ENCODE results near the gene RNASE11.
"Not testable (repeated sequence)": the region's sequence is repeated elsewhere in the genome, so short reads cannot be mapped to it uniquely, and the experiment has no call there.

RNASE11 gene

DNA sequence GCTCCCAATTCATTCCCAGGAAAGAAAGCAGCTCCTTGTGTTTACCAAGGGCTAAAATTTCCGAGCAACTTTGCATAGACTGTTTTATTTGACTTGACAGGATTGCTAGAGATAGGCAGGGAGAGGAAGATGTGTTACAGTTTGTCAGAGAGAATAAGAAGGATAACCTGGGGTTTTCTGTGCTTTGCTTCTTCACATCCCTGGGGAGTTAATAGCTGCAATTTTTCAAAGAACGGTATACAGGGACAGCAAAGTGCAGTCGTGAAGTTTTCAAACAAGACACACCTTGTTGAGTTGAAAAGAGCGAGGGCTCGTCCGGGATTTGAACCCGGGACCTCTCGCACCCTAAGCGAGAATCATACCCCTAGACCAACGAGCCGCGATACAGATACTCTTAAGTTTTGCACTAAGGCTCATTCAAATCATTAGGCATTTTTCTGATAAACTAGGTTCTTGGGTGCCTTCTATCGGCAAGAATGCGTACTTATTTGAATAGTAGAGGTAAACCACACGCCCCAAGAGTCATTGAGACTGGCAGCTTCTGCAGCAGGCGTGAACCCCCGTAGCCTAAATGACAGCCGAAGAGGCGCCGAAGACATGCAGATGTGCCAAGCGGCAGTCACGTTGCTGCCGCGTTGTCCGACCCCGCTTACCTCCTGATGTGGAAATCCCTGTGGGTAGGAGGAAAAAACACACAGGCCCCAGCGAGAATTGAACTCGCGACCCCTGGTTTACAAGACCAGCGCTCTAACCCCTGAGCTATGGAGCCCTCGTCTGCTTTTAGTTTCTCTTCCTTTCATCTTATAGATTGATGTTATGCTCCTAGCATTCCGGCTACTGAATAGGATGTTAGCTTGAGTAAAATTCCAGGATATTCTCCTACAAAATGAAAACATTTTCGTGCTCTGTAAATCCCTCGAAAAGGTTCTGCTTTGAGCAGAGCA lies 25.6 kb upstream of the RNASE11 start:
- peak; percentile 93 for DNase-seq

DNA sequence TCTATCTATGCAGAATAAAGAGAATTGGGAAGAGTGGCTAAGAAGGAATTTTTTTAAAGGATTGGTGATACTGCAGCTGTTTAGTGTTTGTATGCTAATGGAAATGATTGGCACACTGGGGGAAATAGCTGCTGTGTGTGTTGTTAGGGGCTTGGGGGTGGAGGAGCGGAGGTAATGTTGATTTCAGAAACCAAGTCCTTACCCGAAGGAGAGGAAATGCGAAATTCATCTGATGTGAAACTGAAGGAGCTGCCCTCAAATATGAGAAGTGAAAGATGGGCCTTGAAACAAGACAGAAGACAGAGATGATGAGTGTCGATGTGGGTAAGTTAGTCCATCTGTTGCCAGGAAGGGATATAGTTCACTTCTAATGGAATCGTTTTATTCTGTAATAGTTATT lies 24.6 kb upstream of the RNASE11 start:
- DNase-seq, result no peak

DNA sequence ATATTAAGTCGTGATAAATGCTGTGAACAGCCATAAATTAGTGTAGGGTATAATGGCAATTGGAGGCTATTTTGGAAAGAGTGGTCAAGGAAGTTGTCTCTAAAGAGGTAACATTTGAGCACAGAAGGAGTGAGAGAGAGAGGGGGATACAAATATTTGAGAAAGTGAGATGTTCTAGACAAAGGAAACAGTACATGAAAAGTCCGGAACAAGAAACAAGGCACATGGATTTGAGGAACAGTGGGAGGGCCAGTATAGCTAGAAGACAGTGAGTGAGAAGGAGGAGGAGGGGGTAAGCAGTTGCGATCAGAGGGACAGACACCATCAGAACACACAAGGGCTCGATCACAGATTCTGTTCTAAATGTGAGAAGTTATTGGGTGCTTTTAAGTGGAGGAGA lies 23.5 kb upstream of the RNASE11 start:
- no peak for DNase-seq

DNA sequence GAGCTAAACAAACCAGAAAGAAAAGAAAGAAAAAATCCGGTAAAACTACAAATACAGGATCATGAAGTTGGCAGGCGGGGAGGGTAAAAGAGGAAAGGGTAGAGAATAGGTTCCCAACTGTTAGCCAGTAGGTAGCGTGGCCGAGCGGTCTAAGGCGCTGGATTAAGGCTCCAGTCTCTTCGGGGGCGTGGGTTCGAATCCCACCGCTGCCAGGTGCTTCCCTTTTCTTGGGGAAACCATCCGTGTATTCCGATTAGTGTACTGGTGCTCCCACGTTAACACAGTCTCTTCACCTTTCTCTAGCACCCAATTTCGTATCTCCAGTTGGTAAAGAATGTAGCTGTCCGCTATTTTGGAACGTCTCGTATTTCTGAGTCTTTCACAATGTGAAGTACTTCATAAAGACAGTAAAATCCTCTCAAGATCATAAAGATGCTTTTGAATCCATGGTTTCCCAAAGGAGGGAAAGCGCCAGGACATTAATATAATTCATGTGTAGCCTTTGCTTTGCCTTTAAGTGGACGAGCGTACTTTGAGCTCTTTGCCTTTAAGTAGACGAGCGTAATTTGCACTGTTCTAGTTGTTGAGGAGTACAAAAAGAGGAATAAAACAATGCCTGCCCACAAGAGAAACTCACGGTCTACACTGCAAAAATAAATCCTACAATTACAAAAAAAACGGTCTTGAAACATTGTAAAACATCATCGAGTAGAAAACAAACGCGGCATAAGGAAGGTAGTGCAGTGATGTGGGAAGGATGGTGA lies 22.4 kb upstream of the RNASE11 start:
- peak; percentile 94 for DNase-seq

DNA sequence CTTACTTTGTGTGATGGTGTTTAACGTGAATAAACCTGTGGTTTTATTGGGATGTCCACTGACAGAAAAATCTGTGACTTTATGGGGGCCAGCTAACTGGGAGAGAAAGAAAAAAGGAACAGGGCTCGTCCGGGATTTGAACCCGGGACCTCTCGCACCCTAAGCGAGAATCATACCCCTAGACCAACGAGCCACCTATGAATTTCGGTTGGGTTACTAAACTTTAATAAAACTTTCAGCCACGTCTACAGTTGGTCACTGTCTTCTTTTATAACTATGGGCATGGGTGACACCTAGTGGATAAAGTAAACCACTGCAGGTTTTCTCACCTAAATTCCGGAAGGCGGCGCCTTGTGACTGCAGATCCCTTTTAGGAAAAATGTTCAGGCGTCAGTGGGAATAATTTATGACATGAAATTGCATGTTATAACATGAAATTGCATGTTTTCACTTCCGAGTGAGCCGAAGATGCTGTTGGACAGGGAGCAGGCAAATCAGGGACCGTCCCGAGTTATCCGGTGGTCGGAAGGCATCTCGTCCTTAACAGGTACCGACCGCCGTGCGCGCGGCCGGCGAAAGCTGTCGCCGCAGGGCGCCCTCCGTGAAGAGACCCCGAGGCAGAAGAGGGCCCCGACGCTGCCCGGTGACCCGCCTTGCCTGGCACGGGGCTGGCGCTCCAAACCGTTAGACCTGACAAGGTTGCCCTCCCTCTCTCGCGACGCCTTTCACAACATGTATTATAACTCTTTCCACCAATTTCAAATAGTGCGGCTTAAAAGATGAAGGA lies 21.6 kb upstream of the RNASE11 start:
- peak; percentile 83 for DNase-seq

DNA sequence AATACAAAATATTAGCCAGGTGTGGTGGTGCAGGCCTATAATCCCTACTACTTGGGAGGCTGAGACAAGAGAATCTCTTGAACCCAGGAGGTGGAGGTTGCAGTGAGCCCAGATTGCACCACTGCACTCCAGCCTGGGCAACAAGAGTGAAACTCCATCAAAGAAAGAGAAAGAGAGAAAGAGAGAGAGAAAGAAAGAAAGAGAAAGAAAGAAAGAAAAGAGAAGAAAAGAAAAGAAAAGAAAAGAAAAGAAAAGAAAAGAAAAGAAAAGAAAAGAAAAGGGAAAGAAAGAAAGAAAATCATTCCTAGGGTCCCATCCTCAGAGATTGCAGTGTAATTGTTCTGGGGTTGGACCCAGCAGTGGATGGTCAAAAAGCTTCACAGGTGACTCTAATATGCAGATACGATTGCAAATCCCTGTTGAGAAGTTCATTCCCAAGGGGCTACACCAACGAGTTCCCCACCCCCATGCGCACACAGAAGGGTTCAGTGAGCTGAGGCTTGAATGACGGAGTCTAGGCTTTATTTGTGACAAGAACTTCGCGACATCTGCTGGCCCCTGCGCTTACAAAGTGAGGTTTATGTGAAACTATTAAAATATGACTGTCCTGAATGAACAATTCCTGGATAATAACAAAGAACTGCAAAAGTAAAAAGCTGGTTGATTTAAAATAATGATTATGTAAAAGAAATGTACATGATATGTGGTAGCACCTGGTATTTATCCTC lies 20.7 kb upstream of the RNASE11 start:
- DNase-seq, result no peak

DNA sequence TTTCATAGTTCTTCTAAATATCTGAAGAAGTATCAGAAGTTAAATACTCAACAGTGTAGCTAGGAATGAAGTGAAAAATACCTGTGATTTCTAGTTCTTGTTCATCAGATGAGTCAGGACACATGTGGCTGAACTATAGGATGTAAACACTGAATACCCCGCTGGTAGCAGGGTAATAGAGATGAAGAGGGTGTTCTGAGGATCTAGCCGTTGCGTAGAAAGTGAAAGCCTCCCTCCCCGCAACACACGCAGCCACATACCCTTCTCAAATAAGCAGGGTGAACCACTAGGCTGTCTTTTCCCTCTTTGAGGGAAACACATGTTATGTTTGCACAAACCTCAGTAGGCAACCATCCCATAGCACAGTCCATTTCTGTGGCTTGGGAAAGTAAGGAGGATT lies 19.8 kb upstream of the RNASE11 start:
- no peak for DNase-seq

DNA sequence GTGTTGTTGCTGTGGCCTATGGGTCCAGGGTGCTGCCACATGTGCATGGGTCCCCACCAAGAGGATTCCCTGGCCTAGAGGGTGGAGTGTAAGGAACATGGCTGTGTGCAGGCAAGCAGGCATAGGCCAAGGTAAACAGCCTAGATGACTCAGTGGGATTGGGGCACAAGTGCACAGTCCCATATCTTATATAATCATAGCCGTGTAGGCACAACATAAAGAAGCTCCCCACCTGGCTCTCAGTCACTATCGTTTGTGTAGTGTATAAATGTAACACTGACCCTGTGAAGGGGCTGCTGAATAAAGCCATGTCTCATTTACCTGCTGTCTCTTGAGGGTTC lies 19.1 kb upstream of the RNASE11 start:
- DNase-seq, result no peak

DNA sequence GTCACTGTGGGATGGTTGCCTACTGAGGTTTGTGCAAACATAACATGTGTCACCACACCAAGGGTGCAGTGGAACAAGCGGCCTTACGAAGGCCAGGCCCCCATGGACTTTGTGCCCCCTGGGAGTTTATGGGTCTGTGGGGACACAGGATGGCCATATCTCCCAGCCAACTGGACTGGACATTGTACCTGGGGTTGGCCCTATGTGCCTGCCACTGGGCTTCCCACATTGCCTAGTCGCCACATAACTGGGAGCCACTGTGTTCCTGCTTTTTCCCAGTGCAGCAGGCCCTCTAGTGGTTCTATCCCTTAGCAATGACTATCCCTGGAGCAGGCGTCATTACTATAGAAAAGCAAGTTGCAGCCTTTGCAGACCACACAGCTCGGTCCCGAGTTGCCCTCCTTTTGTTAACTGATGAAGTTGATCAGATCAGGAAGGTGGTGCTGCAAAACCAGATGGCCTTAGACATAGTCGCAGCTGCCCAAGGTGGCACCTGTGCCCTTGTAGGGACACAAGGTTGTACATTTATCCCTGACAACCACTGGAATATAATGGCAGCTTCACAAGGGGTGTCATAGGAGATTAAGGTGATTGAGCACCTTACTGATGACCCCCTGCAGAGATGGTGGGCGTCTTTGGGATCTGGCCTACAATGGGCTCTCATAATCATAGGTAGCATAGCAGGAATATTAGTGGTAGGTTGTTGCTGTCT lies 18.5 kb upstream of the RNASE11 start:
- no peak for DNase-seq

DNA sequence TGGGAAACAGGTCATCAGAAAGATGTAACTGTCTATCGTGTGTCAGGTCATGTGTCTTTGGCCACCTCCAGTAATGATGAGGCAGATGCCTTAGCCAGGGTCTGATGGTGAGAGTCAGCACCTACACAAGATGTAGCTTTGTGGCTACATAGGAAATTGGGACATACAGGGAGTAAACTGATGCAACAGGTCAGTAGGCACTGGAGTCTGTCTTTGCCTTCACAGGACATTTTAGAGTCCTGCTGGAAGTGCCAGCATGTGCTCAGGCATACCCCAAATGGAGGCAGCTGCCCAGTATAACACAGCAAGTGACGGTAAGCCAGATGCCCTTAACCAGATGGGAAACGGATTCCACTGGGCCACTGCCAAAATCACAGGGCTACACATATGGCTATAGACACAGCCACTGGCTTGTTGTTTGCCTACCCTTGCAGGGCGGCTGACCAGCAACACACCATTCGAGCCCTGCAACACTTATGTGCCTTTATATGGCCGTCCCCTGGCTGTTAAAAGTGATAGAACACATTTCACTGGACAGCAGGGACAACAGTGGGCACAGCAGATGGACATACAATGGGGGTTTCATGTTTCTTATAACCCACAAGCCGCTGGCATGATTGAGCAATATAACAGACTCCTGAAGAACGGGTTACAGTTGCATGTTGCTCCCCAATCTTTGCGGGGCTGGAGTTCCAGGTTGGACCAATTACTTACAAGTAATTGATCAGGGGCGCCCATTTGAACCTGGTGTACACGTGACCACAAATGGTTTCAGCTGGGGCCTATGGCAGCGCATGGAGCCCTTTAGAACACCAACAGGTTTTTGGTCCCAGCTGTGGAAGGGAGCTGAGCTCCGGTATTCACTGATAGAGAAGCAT lies 16.3 kb upstream of the RNASE11 start:
- no peak for DNase-seq

DNA sequence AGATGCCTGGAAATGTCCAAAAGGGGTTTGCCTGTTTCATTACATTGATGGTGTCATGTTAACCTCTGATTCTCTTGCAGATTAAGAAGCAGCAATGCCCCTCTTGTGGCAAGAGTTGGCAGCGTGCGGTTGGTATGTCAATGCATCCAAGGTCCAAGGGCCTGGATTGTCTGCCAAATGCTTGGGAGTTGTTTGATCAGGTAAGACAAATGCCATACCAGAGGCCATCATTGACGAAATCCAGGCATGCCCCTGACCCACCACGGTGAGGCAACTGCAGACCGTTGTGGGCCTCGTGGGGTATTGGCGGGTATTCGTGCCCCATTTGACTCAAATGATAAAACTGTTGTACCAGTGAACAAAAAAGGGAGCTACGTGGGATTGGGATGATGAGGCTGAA lies 14.8 kb upstream of the RNASE11 start:
- no peak for DNase-seq

DNA sequence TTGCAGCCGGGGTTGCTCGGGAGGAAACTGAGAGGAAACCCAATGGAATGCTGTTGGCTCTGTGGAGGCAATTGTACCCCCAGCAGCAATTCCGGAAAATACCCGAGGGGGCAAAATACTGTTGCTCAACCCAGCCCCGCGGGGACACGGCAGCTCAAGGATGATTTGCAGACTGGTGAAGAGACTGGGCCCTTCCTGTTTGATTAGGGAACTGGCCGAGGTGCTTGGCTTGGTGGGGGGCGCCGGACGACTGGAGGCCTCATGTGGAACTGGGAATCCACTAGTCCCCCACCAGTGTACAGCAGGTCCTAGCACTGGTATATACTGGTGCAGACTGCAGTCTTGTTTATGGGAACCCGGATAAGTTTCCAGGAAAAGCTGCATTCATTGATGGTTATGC lies 13.7 kb upstream of the RNASE11 start:
- no peak for DNase-seq

DNA sequence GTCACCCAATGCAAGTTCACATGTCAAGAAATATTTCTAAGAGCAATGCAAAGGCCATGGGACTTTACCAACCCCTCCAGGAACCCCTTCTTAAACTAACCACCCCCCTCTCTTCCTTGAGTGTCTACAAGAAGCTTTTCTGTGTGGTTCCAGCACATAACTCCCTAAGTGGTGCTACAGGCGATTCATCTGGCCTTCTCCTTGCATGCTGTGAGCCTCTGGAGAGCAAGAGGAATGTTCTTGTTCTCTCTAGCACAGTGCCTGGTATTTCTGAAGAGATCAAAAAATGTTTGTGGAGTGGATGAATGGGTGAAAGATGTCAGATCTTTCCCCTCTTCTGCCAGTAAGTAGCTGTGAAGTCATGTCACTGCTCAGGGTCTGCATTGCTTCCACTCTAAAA lies 9.3 kb upstream of the RNASE11 start:
- DNase-seq, result no peak

DNA sequence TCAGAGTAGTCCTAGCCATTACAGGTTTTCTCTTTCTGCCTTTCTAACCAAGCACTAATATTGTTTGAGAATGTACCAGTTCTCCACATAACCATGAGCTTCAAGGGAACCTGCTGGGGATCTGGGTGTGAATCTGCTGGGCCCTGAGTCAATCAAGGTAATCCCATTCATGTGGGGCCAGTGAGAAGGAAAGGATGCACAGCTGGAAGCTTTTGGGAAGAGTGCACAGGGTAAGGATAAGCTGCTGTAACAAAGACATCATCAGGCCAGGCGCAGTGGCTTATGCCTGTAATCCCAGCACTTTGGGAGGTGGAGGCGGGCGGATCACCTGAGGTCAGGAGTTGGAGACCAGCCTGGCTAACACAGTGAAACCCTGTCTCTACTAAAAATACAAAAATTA lies 7.9 kb upstream of the RNASE11 start:
- DNase-seq, result not testable (repeated sequence)

DNA sequence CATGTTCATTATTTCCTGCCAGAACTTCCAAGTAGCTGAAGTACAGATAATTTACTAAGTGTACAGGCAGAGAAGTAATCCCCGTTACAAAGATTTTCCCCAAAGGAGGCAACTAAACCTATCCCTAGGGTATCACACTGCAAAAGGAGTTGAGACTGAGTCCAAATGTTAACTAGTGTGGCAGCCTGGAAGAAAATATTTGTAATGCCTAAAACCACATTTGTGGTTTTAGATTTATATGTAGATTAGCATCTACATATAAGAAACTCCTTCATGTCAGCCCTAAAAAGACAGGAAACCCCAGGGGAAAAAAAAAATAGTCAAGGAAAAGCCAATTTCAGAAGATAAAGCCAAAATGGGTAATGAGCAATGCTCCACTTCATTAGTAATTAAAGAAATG lies 4.8 kb upstream of the RNASE11 start:
- DNase-seq, result no peak

DNA sequence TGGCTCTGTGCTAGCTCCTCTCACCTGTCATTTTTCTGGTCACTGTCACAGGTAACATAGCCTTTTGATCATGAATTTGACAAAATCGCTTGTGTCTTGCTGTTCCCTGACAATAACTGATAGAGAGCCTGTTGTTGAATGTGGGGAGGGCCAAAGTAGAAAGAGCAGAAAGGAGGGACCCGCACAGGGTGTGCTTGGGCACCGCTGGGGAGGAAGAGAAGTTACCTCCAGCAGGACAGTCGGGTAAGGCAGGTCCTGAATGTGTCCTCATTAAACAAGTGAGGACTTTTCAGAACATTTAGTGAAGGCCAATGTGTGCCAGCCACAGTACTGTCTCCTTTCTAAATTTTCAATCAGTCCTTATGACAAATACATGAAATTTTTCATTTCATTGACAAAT lies 3.4 kb upstream of the RNASE11 start, which contains the start of gene RNASE12:
TSS of gene RNASE12 (minus strand) at position 142 of the 400 bp plus-strand sequence. CDS start 653 bp downstream, outside the sequence.
- DNase-seq, result no peak

DNA sequence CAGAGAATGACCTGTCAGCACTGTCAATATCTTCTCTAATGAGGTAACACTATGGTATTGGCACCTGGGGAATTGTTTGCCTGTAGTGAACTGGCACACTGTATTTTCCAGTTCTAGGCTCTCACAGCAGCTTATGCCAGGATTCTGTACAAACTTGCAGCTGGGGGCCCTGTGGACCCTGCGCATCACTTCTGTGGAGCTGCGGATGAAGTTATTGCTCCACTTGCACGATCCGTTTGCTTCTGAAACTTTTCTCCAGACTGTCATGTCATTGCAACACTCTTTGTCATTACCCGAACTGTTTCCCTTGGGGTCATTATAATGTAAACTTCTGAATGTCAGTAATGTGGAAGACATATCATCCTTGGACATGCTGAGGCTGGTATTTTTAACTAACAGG lies 3.9 kb downstream of the RNASE11 start:
- DNase-seq, result no peak

DNA sequence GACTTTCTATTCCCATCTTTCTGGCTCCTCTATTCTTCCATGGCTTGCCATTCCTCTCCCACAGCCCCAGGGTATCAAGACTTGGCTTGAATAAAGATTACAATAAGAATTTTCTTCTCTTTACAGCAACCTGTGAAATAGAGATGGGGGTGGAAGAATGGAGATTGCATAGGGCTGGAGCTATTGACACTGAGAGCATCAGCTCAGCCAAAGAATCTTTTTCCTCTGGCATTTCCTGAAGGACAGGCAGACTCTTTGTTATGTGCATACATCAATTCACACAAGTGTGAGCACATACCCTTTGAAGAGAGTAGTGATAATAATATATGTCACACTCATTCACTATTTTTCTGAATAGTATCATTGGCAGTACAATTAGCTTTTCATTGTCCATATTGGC lies 4.7 kb downstream of the RNASE11 start:
- DNase-seq, result no peak

DNA sequence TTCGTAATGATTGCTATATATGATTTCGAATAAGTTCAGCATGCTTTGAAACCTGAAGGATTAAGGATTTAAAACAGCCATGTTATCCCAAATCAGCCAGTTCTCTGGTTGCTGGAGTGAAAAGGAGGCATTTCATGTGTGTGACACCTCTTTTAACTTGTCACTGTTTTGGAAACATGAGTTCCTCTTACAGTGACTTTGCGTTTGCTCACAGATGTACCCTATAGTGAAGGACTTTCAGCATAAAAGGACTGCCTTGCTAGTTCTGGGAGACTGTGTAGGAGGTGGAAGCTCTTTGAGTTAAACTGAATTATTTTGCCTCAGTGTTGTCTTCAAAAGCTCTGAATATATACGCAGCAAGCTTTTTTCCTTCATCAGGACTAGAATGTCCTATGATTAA lies 7.6 kb downstream of the RNASE11 start:
- DNase-seq, result no peak

DNA sequence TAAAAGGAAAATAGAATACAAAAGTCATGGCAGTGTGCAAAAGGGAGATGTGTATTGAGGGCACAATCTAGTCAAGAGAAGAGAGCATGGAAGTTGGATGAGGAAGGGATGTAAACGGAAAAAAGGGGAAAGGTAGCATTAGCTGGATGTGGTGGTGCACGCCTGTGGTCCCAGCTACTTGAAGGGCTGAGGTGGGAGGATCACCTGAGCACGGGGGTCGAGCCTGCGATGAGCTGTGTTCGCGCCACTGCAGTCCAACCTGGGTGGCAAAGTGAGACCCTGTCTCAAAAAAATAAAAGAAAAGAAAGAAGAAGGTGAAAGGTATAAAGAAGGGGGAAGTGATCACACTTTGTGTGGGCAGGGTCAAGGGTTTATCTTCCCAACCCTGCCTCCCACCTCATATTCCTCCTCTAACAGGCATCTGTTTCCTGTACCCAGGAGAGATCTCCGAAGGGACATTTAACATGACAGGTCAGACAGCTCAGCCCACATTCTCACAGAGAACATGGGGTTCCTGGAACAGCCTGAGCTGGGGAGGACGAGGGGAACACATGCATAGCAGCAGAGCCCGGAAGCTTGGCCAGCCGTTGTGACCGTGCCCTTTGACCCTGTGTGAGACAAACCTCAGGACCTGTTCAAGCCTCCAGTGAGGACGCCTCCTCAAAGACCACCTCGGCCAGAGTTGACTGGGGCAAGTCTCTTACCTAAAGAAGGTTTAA lies 8.9 kb downstream of the RNASE11 start:
- no peak for DNase-seq
